HG03460 (cell line): ENCODE data around the gene CPLANE2.
"Not testable (repeated sequence)": the region's sequence is repeated elsewhere in the genome, so short reads cannot be mapped to it uniquely, and the experiment has no call there.

Source experiments
- ATAC-seq: cut with Tn5 transposase; IDR thresholded peaks from one replicate; pipeline ENCODE4 v1.9.1; 2021; ENCODE audit not compliant: unreplicated experiment

Gene CPLANE2

DNA sequence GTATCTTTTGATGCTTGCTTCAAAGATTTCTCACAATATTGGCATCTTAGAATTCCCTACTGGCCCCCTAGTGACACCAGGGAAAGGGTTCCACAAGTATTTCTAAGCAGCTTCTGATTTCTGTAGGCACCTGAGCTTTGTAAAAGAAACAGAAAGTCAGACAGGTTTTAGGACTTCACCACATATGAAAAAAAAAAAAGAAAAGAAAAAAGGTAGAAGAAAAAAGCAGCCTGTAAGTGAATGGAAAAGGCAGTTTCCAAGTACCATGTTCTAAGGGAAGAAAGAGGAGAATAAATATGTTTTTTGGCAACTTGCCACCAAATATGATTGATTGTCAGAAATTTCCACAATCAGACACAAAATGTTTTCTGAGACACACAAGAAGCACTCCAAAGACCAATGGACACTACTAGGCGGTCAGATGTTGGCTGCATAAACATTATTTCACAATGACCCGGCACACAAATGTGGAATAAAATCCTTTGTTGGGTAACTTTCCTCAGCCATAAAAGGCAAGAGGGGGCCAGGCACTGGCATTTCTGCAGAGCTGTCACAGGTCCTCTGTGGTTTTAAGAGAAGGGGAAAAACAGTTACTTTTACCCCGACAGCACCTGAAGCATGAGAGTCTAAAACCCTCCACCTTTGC lies 12.7 kb upstream of the CPLANE2 start:
- ATAC-seq: no peak

- no peak for ATAC-seq
Measured at GRCh38 chr1:16248603-16249516, 11.9 kb upstream of the CPLANE2 start.

DNA sequence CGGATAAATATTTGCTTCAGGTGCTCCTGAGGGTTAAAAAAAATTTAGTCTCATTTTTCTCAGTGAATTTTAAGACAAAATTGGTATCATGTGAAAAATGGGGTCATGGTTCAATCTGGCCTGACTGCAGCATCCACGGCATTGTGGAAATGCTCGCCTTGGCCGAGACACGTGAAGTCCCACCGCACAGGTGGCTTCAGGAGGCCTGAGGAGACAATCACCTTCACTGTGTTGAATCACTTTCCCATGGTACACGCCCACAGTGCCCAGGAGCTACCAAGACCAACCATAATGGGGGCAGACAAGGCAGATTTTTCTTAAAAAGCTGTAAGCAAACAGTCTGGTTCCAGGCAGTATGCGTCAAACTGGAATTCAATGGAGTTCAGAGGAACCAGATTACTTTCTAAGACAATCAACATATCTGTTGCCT lies 11.0 kb upstream of the CPLANE2 start:
- no peak for ATAC-seq

DNA sequence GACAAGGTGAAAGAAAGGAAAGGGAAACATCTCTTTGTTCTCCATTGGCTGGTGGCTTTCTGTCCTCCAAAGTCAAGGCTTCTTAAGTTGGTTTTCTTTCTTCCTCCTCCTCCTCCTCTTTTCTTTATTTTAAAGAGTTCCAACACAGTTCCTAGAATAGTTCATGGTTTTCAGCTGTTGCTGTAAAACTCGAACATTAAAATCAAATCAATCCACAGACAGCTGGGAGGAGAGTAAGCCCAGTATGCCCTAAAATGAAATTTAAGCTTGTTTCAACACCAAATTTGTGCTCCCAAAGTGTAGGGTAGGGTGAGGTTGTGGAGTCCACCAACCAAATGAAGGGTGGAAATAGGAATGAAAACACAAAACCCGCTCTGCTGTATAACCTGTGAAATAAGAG lies 10.5 kb upstream of the CPLANE2 start:
- ATAC-seq: no peak

DNA sequence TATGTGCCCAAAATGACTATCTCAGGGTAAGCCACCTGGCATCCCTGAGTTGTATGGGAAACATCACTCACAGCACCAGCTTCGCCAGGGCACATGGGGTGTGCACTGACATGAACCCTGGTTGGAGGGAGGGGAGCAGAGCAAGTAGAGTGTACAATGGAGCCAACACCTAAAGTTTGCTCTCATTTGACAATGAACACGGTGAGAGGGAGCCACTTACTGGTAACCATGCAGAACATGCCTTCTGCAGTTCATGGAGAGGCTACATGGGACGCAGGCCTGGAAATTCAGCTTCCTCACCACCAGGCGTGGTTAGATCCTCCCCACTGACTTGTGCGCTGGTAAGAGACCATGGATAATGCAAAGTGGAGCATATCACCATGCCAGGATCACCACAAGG lies 10.0 kb upstream of the CPLANE2 start:
- ATAC-seq: no peak

DNA sequence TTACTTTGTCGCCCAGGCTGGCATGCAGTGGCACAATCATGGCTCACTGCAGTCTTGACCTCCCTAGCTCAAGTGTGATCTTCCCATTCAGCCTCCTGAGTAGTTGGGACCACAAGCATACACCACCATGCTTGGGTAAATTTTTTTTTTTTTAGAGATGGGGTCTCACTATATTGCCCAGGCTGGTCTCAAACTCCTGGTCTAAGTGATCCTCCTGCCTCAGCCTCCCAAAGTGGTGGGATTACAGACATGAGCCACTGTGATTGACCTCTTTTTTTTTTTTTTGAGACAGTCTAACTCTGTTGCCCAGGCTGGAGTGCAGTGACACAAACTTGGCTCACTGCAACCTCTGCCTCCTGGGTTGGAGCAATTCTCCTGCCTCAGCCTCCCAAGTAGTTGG lies 9.3 kb upstream of the CPLANE2 start:
- not testable (repeated sequence) for ATAC-seq

DNA sequence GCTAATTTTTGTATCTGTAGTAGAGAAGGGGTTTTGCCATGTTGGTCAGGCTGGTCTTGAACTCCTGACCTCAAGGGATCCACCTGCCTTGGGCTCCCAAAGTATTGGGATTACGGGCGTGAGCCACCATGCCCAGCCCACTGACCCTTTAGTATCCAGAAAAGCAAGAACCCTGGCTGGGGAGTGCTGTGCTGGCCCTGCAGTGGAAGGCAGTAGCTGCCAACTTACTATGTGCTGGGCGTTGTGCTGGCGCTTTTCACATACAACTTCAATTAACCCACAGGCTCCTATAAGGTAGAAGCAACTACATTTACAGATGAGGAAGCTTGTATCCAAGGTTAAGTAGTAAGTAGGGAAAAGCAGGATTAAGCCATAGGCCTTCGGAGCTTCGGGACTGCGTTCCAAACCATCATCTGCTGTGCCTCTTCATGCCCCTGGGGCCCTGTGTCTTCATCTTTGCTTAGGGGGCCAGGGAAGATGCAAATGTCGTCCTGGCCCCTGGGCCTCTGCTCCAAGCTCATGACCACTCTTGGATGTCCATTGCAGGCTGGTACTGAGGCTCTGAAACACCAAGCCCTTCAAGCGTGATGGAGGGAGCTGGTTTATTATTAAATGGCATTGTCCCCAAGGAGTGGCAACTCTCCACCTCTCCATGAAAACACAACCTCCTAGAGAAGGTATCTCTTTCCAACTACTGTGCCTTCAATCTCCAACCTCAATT lies 8.7 kb upstream of the CPLANE2 start:
- ATAC-seq: no peak

GRCh38 chr1:16244650-16245285 lies 7.8 kb upstream of the CPLANE2 start:
- no peak for ATAC-seq

- no peak for ATAC-seq
Measured at GRCh38 chr1:16243936-16244649, 7.1 kb upstream of the CPLANE2 start.

DNA sequence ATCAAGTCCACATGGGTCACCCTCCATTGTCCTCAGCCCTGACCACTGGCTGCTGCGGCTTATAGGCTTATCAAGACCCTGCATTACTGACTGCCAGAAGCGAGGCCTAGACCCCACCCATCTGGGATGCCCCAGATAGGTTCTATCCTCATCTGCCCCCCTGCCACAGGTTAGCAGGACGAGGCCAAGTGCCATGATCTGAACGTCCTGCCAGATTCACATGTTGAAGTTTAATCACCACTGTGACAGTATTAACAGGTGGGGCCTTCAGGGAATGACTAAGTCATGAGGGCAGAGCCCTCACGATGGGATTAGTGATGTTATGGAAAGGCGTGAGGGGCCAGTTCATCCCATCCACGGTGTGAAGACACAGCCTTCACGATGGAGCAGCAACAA lies 6.2 kb upstream of the CPLANE2 start:
- no peak for ATAC-seq

- no peak for ATAC-seq
Measured at GRCh38 chr1:16242556-16243214, 5.7 kb upstream of the CPLANE2 start.

- no peak for ATAC-seq
Measured at GRCh38 chr1:16241221-16241708, 4.3 kb upstream of the CPLANE2 start.

DNA sequence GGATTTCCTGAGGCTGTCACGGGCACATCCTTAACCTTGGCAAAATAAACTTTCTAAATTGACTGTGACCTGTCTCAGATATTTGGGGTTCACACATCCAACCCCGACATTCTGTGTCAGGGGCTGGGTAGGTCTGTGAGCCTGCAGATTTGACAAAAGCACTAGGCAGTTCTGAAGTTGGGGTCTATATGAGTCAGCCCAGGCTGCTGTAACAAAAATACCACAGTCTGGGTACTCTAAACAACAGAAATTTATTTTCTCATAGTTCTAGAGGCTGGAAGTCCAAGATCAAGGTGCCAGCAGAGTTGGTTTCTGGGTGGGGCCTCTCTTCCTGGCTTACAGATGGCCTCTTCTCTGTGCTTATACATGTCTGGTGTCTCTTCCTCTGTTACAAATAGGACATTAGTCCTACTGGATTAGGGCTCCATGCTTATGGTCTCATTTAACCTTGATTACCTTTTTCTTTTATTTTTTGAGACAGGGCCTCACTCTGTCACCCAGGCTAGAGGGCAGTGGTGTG lies 3.0 kb upstream of the CPLANE2 start:
- ATAC-seq: no peak

DNA sequence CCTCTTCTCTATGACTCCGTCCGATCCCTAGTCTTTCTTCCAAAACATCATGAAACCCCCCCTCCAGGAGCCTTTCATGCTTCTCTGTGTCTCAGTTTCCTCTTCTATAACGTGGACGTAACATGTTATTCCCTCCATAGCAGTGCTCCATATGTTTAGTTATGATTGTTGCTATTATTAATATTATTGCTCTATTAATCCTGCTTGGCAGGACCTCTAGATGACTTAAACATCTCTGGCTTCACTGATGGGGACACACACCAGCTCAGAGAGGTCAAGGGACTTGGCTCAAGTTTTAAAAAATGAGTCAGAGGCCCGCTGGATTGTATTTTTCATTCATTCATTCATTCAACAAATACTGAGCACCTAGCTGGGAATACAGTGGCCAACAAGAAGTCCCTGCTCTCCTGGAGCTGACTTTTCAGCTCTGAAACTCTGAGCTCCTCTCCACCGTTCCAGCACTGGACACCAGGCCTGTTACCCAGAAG lies 404 bp upstream of the CPLANE2 start:
- no peak for ATAC-seq

DNA sequence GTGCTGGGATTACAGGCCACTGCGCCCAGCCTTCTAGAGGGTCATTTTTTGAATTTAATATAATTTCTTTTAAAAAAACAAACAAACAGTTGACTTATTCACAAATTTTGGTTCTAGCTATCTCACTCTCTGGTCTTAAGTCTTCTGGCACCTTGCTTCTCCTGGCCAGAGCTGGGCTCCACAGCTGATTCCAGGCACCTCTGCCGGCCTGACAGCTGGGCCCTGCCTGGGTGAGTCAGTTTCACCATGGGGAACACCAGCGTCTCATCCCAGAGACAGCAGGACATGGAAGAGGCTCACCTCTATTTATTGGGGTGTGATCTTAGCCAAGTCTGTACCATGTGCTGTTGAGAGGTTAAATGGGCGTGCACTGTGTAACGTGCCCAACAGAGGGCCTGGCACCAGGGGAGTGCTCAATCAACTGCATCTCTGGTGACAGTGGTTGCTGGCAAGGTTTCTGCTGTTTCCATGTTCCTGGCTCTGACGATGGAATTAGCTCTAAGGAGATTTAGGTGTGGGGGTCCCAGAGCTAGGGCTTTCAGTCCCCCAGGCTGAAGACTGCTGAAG lies 956 bp downstream of the CPLANE2 start:
- ATAC-seq: peak; percentile 37

DNA sequence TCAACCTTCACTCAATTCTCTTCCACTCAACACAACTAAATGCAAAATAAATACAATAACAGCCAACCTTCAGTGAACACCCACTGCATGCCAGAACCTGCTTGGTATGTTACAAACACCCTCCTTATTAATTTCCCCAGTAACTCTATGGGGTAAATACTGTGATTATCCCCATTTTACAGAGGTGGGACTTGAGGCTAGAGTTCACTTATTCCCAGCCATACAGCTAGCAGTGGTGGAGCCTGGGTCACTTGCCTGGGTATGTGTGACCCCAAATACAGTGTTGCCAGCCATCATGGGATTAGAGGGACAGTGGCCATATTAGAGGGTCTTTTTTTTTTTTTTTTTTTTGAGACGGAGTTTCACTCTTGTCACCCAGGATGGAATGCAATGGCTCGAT lies 1.6 kb downstream of the CPLANE2 start:
- no peak for ATAC-seq

GRCh38 chr1:16233431-16233830 lies 3.6 kb downstream of the CPLANE2 start:
- ATAC-seq: no peak

DNA sequence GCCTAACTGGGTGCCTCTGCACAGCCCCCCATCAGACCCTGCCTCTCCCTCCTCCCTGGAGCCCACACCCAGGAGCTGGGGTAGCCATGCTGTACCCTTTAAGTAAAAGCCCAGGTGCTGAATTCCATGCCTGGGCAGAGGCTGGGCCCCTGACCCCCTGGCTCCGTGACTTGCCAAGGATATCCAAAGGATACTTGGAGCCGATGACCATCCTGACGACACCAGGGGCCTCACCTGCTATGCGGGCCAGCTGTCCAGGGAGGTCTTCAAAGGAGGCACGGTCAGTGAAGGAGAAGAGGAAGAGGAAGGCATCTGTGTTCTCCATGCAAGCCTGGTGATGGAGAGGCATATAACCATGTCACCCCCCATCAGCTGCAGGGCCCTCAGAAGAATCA lies 4.7 kb downstream of the CPLANE2 start:
- no peak for ATAC-seq
